ENCODE results near the gene ANKRD24.

Gene ANKRD24

DNA sequence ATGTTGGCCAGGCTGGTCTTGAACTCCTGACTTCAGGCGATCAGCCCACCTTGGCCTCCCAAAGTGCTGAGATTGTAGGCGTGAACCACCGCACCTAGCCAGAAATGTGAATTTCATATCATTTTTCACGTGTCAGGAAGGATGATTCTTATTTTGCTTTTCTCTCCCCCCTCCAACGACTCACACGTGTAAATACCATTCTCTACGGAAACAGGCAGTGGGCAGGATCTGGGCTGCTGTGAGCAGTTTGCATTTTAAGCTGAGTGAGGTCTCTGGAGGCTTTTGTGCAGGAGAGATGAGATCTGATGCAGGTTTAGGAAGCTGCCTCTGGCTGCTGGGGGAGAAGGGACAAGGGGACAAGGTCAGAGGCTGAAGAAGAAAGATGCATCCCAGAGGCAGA is 11.9 kb downstream of the ANKRD24 start:
- TF ChIP-seq, protein P1, sequence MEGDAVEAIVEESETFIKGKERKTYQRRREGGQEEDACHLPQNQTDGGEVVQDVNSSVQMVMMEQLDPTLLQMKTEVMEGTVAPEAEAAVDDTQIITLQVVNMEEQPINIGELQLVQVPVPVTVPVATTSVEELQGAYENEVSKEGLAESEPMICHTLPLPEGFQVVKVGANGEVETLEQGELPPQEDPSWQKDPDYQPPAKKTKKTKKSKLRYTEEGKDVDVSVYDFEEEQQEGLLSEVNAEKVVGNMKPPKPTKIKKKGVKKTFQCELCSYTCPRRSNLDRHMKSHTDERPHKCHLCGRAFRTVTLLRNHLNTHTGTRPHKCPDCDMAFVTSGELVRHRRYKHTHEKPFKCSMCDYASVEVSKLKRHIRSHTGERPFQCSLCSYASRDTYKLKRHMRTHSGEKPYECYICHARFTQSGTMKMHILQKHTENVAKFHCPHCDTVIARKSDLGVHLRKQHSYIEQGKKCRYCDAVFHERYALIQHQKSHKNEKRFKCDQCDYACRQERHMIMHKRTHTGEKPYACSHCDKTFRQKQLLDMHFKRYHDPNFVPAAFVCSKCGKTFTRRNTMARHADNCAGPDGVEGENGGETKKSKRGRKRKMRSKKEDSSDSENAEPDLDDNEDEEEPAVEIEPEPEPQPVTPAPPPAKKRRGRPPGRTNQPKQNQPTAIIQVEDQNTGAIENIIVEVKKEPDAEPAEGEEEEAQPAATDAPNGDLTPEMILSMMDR (IDR thresholded peaks at IDR 0.05; ENCODE audit: low read depth, low read length, missing control alignments), result no peak
- no peak for DNase-seq (ENCODE audit: low read depth)
- H3K4me3 ChIP-seq (ENCODE audit: low read depth, low read length), result no peak overlapping the region

DNA sequence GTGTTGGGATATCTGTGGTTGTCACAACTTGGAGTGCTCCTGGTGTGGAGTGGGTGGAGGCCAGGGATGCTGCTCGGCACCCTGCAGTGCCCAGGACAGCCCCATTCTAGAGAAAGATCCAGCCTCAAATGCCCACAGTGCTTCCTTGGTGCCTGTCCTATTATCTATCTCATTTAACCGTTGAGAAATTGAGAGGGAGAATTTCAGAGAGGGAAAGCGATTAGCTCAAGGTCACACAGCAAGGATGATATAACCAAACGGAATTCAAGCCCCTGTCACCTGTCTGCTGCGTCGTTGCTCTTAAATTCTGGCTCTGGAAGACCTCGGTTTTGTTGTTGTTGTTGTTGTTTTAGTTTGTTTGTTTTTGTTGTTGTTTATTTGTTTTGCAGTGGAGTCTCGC is 13.5 kb downstream of the ANKRD24 start:
- no peak for DNase-seq (ENCODE audit: low read depth)
- H3K4me3 ChIP-seq (ENCODE audit: low read depth, low read length), result no peak overlapping the region
- TF ChIP-seq, protein P1 (IDR thresholded peaks at IDR 0.05; ENCODE audit: low read depth, low read length, missing control alignments), result no peak

DNA sequence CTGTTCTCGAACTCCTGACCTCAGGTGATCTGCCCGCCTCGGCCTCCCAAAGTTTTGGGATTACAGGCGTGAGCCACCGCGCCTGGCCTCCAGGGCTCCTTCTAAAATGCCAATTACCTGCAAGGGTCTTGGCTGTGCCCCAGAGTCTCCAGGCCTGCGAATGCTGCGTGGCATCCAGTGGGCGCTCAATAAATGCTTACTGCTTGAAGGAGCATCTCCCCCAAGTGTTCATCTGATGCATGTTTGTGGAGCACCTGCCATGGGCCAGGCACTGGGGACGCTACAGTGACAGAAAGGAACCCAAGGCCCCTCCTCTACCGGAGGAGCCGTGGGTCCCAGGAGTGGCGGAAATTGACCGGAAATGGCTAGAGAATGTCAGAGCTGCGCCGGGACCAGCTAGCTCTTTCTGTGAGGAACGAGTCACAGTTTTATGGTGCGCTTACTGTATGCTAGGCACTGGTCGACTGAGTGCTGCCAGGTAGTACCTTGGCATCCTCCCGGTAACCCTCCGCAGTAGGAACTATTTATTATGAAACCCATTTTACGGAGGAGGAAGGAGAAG is 14.2 kb downstream of the ANKRD24 start:
- DNase-seq (ENCODE audit: low read depth), result no peak
- TF ChIP-seq, protein P1 (IDR thresholded peaks at IDR 0.05; ENCODE audit: low read depth, low read length, missing control alignments), result no peak
- no peak overlapping the region for H3K4me3 ChIP-seq (ENCODE audit: low read depth, low read length)

DNA sequence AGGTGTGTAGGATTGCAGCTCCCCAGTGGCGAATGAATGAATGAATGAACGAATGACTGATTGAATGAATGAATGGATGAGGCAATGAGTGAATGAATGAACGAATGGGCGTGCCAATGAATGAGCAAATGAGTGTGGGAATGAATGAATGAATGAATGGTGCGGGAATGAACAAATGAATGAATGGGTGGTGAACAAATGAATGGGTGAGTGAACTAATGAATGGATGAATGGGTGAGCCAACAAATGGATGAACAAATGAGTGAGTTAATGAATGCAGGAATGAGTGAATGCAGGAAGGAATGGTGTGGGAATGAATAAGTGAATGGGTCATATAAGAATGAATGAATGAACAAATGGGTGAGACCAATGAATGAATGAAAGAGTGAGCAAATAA is 14.7 kb downstream of the ANKRD24 start:
- DNase-seq (ENCODE audit: low read depth), result no peak
- TF ChIP-seq, protein P1 (IDR thresholded peaks at IDR 0.05; ENCODE audit: low read depth, low read length, missing control alignments), result no peak
- H3K4me3 ChIP-seq (ENCODE audit: low read depth, low read length), result no peak overlapping the region

DNA sequence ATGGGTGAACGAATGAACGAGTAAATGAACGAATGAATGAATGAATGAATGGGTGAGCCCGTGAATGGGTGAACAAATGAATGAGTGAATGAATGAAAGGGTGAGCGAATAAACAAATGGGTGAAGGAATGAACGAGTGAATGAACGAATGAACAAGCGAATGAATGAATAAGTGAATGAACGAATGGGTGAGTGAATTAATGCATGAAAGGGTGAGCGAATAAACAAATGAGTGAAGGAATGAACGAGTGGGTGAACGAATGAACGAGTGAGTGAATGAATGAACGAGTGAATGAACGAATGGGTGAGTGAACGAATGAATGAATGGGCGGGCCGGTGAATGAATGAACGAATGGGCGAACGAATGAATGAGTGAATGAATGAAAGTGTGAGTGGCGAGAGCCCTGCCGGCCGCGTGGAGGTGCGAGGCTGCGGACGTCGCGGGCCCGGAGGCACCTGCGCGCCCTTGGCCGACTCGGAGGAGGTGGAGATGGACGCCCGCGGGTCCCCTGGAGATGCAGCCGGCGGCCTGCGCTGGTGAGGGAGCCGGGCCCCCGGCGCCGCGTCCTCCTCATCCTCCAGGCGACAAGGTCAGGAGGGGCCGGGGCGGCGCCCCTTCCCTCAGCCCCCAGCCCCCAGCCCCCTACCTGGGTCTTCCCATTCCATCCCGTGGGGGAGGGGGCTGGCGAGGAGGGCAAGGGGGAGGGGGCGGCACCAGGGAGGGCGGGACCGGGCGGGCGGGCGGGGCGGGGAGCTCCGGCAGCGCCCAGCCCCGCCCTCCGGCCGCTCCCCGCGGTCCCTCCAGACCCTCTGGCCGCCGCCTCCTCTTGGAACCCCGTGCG is 15.4 kb downstream of the ANKRD24 start:
- TF ChIP-seq, protein P1 (IDR thresholded peaks at IDR 0.05; ENCODE audit: low read depth, low read length, missing control alignments), result no peak
- no peak for DNase-seq (ENCODE audit: low read depth)
- no peak overlapping the region for H3K4me3 ChIP-seq (ENCODE audit: low read depth, low read length)

DNA sequence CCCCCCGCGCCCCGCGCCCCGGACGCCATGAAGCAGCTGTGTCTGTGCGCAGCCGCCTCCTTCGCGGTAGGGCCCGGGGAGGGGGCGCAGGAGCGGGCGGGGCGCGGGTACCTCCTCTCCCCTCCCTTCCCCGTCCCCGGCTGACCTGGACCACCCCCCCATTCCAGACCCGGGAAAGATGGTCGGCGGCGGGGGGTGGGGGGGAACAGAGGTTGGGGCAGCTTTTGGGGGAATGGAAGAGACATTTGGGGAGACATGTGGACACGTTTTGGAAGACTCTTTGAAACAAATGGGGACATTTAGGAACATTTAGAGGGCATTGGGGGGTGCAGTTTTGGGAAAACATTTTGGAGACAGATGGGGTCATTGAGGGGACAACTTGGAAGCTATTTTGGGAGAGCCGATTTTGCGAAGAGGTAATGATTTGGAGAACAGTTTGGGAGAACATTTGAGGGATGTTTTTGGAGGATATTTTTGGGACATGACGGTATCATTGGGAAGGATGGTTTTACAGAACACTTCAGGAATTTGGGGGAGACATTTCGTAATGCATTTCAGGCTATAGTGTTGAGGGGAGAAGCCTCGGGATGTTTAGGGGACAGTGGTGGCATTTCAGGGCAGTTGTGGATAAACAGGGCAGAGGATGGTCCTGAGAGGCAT is 16.1 kb downstream of the ANKRD24 start:
- no peak overlapping the region for H3K4me3 ChIP-seq (ENCODE audit: low read depth, low read length)
- TF ChIP-seq, protein P1 (IDR thresholded peaks at IDR 0.05; ENCODE audit: low read depth, low read length, missing control alignments), result no peak
- DNase-seq (ENCODE audit: low read depth), result no peak

Data from GM12864 (cell line).